H1 (cell line): Measurements from ENCODE around the gene ARGLU1. TPM values are rescaled to one million over a fixed set of nuclear protein-coding genes. Genes with fewer than 3 reads are reported as not detected.

Source experiments
- CREB1 ChIP-seq: IDR thresholded peaks from 2 replicates; pipeline ENCODE4 v1.6.1; 2012; ENCODE audit warnings: inconsistent platforms
- EZH2 ChIP-seq: fragments of 200-600 bp; sonication (generic); IDR thresholded peaks from 2 replicates; pipeline ENCODE4 v1.7.1; 2012; ENCODE audit warnings: low read depth, mild to moderate bottlenecking, moderate library complexity, low read length, inconsistent platforms; ENCODE audit not compliant: severe bottlenecking
- KDM1A ChIP-seq: fragments of 200-600, 300-600 bp; sonication (generic); IDR thresholded peaks from 2 replicates; pipeline ENCODE4 v1.7.1; 2016; ENCODE audit warnings: mild to moderate bottlenecking, low read length, borderline replicate concordance
- TCF12 ChIP-seq: IDR thresholded peaks from 2 replicates; pipeline ENCODE4 v1.6.1; 2011; ENCODE audit warnings: low read depth, mild to moderate bottlenecking, low read length
- polyA plus RNA-seq, 7 experiments: library from polyadenylated mRNA; depleted of rRNA in 3 of 7; stranded (reverse) in 5 of 7; unstranded in 2 of 7; fragments of >200 nt in 5 of 7; fragments of 200-250 nt in 2 of 7; gene quantifications; 1 replicate in 5 of 7; 2 replicates in 1 of 7; 4 replicates in 1 of 7; pipeline versions ENCODE4 v1.2.1 to v1.2.3, GENCODE V29; 2011 to 2013; ENCODE audit warnings: missing spikeins in 2 of 7, mixed read lengths in 2 of 7
- total RNA-seq: library from RNA; stranded (reverse); fragmentation: NEBNext Ultra II Directional; extraction: Animal tissue kit (Norgen Biotek cat#: 25700); gene quantifications from 2 replicates; pipeline ENCODE4 v1.2.1, GENCODE V29; 2021

ARGLU1 gene
- total and polyA plus RNA-seq, 2 of the 8 experiments (the other 6 are each of a cell fraction or from before 2014, with no cell fraction given), result 47.8 to 84.9 TPM

DNA sequence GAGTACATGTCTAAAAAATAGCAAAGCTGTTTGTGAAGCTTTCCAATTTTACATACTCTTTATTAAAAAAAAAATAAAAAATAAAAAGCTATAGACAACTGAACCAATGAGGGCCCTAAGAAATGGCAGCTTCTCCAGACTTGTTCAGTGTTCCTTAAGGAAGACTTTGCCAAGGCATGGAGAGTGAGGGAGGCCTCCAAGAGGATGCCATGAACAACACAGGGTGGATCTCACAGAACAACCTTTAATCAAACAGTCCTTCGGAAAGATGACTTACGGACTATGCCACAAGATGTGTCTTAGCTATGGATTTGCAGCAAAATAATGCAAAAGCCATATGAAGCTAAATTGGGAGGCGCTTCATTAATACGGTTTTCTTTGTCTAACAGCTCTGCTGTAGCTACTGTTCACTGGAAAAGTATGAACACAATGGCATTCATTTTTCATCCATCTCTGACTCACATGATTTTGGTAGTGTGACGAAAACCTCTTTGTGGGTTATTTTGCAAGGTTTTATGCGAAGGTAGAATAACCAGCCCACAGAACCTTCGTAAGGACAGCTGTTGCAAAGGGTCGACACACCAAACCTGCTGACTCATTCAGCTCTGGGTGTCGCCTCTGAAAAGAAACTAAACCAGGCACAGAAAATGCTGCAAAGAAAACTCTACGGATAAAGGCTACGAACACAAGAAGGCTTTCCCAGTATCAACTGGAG is 60.2 kb downstream of the ARGLU1 start (continued):
- no peak for TF ChIP-seq TCF12
- TF ChIP-seq EZH2, result no peak
- TF ChIP-seq CREB1, result no peak
- no peak for TF ChIP-seq KDM1A
- TF ChIP-seq, all 59 proteins: peak for 3
